AG09319 (cell line): Measurements from ENCODE around the gene RS1.

Experiments
- DNase-seq: peaks from one replicate; pipeline ENCODE4 v3.0.0-alpha.2; 2010; ENCODE audit warnings: low read depth; ENCODE audit errors: extremely low read depth
- TF ChIP-seq, protein P1 (sequence below): IDR thresholded peaks from 2 replicates; pipeline ENCODE4 v1.5.1; 2011; ENCODE audit warnings: low read depth, mild to moderate bottlenecking, inconsistent platforms, low read length, moderate library complexity

RS1 gene

GRCh38 chrX:18672008-18672407 lies at the start of gene RS1:
RS1 (minus strand) TSS chrX:18672108; CDS start chrX:18672068, 40 bp downstream.
- TF ChIP-seq, protein P1, sequence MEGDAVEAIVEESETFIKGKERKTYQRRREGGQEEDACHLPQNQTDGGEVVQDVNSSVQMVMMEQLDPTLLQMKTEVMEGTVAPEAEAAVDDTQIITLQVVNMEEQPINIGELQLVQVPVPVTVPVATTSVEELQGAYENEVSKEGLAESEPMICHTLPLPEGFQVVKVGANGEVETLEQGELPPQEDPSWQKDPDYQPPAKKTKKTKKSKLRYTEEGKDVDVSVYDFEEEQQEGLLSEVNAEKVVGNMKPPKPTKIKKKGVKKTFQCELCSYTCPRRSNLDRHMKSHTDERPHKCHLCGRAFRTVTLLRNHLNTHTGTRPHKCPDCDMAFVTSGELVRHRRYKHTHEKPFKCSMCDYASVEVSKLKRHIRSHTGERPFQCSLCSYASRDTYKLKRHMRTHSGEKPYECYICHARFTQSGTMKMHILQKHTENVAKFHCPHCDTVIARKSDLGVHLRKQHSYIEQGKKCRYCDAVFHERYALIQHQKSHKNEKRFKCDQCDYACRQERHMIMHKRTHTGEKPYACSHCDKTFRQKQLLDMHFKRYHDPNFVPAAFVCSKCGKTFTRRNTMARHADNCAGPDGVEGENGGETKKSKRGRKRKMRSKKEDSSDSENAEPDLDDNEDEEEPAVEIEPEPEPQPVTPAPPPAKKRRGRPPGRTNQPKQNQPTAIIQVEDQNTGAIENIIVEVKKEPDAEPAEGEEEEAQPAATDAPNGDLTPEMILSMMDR, result no peak

DNA sequence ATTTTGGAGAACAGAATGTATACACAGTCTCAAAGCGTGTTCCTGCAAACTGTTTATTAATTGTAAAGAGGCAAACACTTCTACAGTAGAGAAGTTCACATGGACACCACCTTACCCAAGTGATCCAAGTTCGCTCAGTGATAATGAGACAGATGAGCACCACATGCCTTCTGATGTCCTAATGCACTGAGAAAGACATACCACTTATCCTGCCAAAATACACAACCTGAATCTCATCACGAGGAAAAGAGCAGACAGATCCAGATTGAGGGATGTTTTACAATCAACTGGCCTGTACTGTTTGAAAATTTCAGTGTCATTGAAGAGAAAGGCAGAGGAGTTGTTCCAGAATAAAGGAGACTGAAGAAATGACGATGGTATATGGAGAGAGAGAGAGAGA lies 47.9 kb upstream of the RS1 start:
- no peak for DNase-seq
- TF ChIP-seq, protein P1, result no peak

More at GRCh38 chrX:18672008-18672407, at the start of gene RS1:
- no peak for DNase-seq

GRCh38 chrX:18714910-18715309 lies 43.0 kb upstream of the RS1 start:
- TF ChIP-seq, protein P1, result no peak
- DNase-seq, result no peak

- no peak for DNase-seq
- TF ChIP-seq, protein P1, result no peak
Observed at GRCh38 chrX:18709833-18710232, 37.9 kb upstream of the RS1 start.

DNA sequence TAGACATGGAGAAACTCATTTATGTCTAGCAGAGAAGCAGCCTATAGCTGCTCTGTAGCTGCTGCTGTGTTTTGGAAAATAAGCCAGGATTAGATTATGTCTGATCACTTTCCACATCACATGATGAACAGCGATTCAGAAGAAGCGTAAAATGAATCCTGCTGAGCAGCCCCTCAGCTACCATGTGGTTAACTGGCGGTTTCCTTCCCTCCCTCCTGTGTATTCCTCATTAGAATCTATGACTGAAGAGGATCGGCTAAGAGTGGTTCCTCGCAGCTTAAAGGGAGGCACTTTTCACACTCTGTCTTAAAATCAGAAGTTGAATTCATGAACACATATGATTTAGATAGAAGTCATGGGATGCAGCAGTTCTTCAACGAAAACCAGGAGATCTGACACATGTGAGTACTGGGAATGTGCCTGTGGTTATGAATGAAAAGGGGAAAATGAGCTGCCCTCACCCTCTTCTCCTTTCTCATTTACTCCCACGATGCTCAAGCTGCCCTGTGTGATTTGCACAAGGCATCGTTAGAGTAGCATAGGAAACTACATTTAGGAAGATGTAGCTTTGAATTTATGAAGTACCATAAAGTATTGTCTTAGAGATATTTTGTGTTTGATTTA lies 35.6 kb upstream of the RS1 start, which contains the start of gene PPEF1:
PPEF1 (plus strand) TSS at position 220 of the 624 bp plus-strand sequence; CDS start at position 356, 136 bp downstream.
- TF ChIP-seq, protein P1, result no peak
- no peak for DNase-seq

GRCh38 chrX:18702362-18703195 lies 30.7 kb upstream of the RS1 start:
- TF ChIP-seq, protein P1, result no peak
- DNase-seq, result peak; percentile 38
